Measurements from ENCODE around the gene SYT9. TPM values are rescaled to one million over a fixed set of nuclear protein-coding genes. Genes with fewer than 3 reads are reported as not detected.
"Not testable (repeated sequence)": the region's sequence is repeated elsewhere in the genome, so short reads cannot be mapped to it uniquely, and the experiment has no call there.

SYT9 gene
- total RNA-seq, 1 donor from 2014 or later, result 0.21 TPM

- DNase-seq (ENCODE audit: low spot score), result peak; percentile 80
- peak; percentile 77 for TF ChIP-seq CTCF (IDR thresholded peaks at IDR 0.05; ENCODE audit: unreplicated experiment)
- Mint-ChIP-seq H3K27ac (ENCODE audit: unreplicated experiment) (peak within 1 kb of the TSS; percentile 44), H3K36me3 (ENCODE audit: low read depth, unreplicated experiment) (no peaks in the 10 kb centered on the region), H3K27me3 (ENCODE audit: unreplicated experiment) (peaks cover 11% of the 10 kb centered on the region), H3K4me3 (ENCODE audit: unreplicated experiment) (peak within 1 kb of the TSS; percentile 93), H3K9me3 (ENCODE audit: unreplicated experiment) (no peaks in the 10 kb centered on the region), H3K4me1 (ENCODE audit: unreplicated experiment) (peaks cover 13% of the 10 kb centered on the region)
These were observed 261.8 kb downstream of the SYT9 start, which contains the start of gene PPFIBP2 for GRCh38 chr11:7513234-7514098. Gene PPFIBP2 (plus strand): TSS chr11:7513999. CDS start chr11:7549476, 35,477 bp downstream.

- Mint-ChIP-seq H3K36me3 (ENCODE audit: low read depth, unreplicated experiment) (no peaks in the 10 kb centered on the region), H3K27me3 (ENCODE audit: unreplicated experiment) (peaks cover 15% of the 10 kb centered on the region), H3K9me3 (ENCODE audit: unreplicated experiment) (no peaks in the 10 kb centered on the region), H3K4me3 (ENCODE audit: unreplicated experiment) (no peak overlapping the region), H3K27ac (ENCODE audit: unreplicated experiment) (no peak overlapping the region), H3K4me1 (ENCODE audit: unreplicated experiment) (peaks cover 13% of the 10 kb centered on the region)
- peak; percentile 9 for DNase-seq (ENCODE audit: low spot score)
- no peak for TF ChIP-seq CTCF (IDR thresholded peaks at IDR 0.05; ENCODE audit: unreplicated experiment)
These were observed 262.4 kb downstream of the SYT9 start for GRCh38 chr11:7514099-7514591.

- no peak for TF ChIP-seq CTCF (IDR thresholded peaks at IDR 0.05; ENCODE audit: unreplicated experiment)
- no peak overlapping the region for H3K4me3 Mint-ChIP-seq (ENCODE audit: unreplicated experiment)
- no peak overlapping the region for H3K27ac Mint-ChIP-seq (ENCODE audit: unreplicated experiment)
These were observed 263.8 kb downstream of the SYT9 start for GRCh38 chr11:7515447-7515886.

GRCh38 chr11:7516475-7516874 lies 264.8 kb downstream of the SYT9 start:
- no peak for DNase-seq (ENCODE audit: low spot score)
- peaks cover 13% of the 10 kb centered on the region for H3K4me1 Mint-ChIP-seq (ENCODE audit: unreplicated experiment)
- no peak overlapping the region for H3K27ac Mint-ChIP-seq (ENCODE audit: unreplicated experiment)
- H3K9me3 Mint-ChIP-seq (ENCODE audit: unreplicated experiment), result no peaks in the 10 kb centered on the region
- TF ChIP-seq CTCF (IDR thresholded peaks at IDR 0.05; ENCODE audit: unreplicated experiment), result no peak
- no peak overlapping the region for H3K4me3 Mint-ChIP-seq (ENCODE audit: unreplicated experiment)
- no peaks in the 10 kb centered on the region for H3K36me3 Mint-ChIP-seq (ENCODE audit: low read depth, unreplicated experiment)
- peaks cover 16% of the 10 kb centered on the region for H3K27me3 Mint-ChIP-seq (ENCODE audit: unreplicated experiment)

More at GRCh38 chr11:7515447-7515886, 263.8 kb downstream of the SYT9 start:
- Mint-ChIP-seq H3K27me3 (ENCODE audit: unreplicated experiment) (peaks cover 18% of the 10 kb centered on the region), H3K9me3 (ENCODE audit: unreplicated experiment) (no peaks in the 10 kb centered on the region), H3K36me3 (ENCODE audit: low read depth, unreplicated experiment) (no peaks in the 10 kb centered on the region), H3K4me1 (ENCODE audit: unreplicated experiment) (peaks cover 13% of the 10 kb centered on the region)
- no peak for DNase-seq (ENCODE audit: low spot score)

- H3K27ac Mint-ChIP-seq (ENCODE audit: unreplicated experiment); H3K4me1 Mint-ChIP-seq (ENCODE audit: unreplicated experiment); H3K4me3 Mint-ChIP-seq (ENCODE audit: unreplicated experiment): not testable (repeated sequence)
These were observed 266.0 kb downstream of the SYT9 start for GRCh38 chr11:7517743-7518142.

More at GRCh38 chr11:7517743-7518142, 266.0 kb downstream of the SYT9 start:
- H3K27me3 Mint-ChIP-seq (ENCODE audit: unreplicated experiment), result peaks cover 16% of the 10 kb centered on the region
- not testable (repeated sequence) for H3K9me3 Mint-ChIP-seq (ENCODE audit: unreplicated experiment); H3K36me3 Mint-ChIP-seq (ENCODE audit: low read depth, unreplicated experiment); DNase-seq (ENCODE audit: low spot score)

Small RNAs within 50 kb of the gene (microRNA-seq; reads per million reads assigned to microRNA genes)
- 1.7 reads per million, percentile 26 among the genes with 10 or more reads in this experiment for gene MIR302E (ENCODE audit: unreplicated experiment)

Other genes with a start within 250 kb of the SYT9 start
- 2.4 TPM for gene ZNF214, start 231.6 kb upstream of the SYT9 start, total RNA-seq (ENCODE audit: unreplicated experiment)
- gene NLRP14, start 231.4 kb upstream of the SYT9 start, total RNA-seq (ENCODE audit: unreplicated experiment), result 0.13 TPM
- gene RBMXL2, start 162.9 kb upstream of the SYT9 start, total RNA-seq (ENCODE audit: unreplicated experiment), result not detected
- gene OLFML1, start 233.6 kb downstream of the SYT9 start, total RNA-seq (ENCODE audit: unreplicated experiment), result 0.33 TPM